ENCODE measurements around the gene CACNA2D3. TPM values are rescaled to one million over a fixed set of nuclear protein-coding genes. Genes with fewer than 3 reads are reported as not detected.

The CACNA2D3 gene
- polyA plus RNA-seq, 1 donor, result 1.6 TPM

DNA sequence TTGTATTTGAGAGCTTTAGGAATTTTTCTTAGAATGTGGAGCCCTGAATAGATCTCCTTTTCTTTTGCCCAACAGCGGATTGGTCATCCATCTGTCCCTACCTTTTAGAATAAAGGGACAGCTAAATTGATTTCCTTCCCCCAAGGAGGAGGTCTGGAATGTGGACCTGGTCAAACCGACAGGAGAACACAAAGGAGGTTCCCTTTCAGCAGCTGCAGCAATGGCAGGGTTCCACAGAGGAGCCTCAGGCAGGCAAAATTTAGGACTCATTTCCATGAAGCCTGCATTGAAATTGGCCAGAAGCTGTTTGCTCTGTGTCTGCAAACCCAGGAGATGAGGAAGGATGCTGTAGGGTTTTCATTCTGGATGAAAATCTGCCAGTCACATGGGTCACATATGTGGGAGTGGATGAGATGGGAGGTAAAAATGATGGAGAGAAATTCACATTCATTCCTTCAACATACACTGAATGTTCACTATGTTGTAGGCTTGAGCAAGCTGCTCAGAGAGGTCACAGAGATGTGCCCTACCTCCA lies 728.2 kb downstream of the CACNA2D3 start:
- DNase-seq, result no peak

DNA sequence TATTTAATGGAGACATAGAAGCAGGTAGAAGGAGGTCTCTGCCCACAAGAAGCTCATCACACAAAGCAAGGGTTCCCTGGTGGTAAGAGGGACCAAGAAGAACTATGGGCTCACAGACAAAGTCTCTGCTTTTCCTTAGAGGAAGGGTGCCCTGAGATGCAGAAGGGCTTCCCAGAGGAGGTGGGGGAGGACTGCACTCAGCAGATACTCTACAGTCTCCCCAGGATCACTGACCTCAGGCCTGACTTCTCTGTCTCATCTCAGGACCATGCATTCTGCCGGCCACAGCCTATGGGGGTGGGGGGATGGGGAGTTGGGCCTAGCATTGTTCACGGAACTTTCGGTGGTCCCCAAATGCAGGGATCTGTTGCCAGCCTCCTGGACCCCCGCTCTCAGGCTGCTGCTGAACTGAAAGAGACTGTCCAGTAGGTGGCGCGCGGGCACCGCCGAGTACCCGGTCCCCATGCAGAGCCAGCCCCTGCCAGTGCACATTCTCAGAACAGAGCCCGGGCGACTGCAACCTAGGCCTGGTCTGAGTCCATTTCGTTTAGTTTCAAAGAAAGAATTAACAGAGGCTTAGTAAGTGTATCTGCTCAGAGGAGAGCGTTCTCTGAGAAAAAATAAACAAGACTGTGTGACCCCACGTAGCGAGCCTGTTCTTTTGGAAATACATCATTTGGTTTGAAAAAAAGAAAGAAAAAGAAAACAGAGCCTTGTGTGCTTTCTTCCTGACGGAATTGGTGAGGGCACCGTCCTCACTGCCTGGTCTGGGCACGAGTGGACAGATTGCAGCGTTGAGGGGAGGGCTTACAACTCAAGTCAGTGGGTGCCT lies 731.4 kb downstream of the CACNA2D3 start:
- peak; percentile 66 for DNase-seq

DNA sequence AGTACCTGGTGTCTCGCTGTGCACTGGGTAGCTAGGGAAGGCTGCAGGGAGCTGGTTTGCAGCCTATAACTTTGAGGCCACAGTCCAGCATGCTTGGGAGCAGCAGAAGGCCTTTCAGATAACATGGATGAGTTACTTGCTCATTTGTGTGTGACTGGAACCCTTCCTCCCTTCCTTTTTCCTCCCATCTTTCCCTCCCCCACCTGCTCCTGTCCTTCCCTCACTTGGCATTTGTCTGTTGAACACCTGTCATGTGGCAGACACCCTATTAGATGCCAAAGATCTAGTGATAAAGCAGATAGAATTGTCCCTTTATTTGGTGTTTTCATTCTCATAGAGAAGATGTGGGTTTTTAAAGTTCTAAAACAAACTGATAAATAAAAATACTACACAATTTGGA lies 733.9 kb downstream of the CACNA2D3 start:
- no peak for DNase-seq

DNA sequence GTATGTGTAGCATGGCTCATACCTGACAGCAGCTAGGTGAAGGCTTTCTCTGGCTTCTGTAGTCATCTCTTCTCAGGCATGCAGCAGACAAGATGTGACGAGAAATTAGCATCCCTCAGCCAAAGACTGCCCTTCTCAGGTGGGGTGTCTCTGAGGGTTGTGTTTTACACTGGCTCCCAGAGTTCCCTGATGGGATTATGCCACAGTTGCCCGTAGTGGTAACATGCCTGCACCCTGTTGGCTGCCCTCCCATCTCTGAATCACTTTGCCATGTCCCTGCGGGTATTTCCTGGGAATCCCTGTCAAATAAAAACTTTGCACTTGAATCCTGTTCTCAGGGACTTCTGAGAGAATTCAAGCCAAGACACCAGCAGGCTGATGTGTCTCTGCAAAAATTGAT lies 735.0 kb downstream of the CACNA2D3 start:
- DNase-seq, result no peak

DNA sequence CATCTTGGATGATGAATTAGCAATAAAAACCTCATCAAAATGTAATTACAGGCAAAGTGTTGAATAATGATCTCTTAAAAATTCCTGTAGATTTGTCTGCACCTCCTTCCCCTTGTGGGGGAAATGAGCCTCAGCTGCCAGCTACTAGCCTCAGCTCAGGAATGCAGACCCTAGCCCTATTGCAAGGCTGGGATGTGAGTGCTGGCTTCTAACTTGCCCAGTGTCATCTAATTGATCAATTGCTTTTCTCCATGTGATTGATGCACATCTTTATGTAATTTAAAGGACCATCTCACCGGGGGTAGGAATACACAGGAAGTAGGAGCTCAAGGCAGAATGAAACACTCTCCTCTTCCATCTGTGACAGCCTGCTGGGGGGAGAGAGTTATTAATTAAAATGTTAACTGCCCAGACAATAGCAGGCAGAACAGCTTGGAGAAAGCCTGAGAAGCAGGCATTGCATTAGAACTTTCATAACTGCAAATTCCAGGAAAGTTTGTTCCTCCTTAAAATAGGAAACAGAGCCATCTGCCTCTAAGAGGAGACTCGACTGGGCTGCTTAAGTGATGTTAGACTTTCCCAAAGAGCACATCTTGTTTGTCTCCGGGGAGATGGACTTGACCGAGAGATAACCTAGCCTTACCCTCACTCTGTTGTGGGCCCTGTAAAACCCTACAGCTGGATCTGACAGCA lies 735.9 kb downstream of the CACNA2D3 start:
- DNase-seq, result no peak

DNA sequence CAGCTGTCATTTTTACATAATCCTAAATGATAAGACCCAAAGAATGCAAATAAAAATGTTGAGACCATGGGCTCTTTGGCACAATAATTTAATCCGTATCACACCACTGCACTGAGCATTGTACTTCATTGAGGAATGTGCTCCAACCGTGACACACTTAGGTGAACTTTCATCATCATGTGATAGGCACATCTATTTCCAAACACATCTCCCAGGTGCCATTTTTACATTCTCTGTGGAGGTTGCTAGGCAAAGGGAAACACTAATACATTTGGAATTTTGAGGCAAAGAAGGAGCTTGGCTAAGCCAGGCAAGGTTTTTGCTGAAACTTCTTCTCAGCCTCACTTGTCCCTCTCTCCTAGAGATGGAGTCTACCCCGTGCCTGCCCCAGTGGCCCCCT lies 736.8 kb downstream of the CACNA2D3 start:
- DNase-seq, result no peak

DNA sequence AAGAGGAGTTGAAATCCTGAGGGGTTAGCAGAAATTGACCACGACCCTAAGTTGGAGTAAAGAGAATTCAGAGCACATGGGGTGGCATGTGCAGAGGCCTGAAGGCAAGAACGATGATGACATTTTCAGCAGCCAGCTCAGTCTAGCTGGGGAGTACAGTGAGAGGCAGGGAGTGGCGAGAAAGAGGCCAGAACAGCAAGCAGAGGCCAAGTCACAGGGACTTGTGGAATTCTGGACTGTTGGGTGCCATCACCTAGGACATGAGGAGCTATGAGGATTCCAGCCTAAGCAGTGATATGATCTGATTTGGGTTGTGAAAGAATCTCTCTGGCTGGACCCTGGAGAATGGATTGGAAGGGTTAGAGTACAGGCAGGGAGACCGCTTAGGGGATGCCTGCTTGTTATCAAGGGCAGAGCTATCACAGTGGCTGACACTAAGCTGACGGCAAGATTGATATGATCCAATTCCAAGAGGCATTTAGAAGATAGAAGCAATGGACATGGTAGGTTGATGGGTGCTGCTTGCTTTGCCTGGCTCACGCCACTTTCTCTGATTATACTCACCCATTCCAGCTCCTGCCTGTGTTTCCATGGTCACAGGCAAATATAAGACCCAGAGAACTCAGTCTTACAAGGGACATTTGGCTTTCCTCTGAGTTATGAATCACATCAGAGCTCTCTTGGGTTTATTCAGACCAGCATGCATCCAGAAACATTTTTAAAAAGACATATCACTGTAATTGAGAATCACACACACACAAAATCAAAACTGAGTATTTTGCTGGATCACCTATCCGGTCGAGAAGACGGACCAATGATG lies 739.1 kb downstream of the CACNA2D3 start:
- DNase-seq, result no peak

DNA sequence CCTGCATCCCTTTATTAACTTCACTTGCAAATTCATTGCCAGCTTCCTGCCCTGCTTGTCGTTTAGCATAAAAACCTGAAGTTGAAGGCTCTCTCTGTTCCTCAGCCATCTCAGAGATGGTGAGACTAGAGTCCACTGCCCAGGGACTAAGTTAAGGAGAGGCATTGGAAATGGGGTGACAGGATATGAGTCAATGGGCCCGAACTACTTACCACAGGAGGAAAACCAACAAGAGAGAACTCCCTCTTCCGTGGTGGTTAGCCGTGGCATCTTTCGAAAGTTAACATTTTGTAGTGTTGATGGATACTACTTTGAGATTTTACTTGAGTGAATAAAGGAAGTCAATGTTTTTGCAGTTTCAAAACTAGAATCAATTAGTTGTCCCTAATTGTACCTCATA lies 740.2 kb downstream of the CACNA2D3 start:
- no peak for DNase-seq

DNA sequence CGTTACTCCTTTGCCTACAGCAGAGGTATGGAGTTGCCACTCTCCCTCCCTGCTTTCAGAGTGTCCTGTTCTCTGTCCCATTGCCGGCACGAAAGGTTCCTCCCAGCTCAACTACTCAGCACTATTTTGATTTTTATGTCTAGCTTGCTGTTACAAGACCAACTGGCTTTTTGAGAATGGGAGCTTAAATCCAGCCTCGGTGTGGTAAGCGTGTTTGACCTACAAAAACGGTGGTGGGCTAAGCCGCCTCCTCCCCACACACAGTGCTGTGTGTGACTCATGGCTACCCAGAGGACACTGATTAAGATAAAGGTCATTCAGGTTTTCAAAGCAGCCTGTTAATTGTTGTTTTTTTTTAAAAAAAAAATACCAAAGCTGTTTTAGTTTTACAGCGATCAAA lies 741.0 kb downstream of the CACNA2D3 start:
- no peak for DNase-seq

DNA sequence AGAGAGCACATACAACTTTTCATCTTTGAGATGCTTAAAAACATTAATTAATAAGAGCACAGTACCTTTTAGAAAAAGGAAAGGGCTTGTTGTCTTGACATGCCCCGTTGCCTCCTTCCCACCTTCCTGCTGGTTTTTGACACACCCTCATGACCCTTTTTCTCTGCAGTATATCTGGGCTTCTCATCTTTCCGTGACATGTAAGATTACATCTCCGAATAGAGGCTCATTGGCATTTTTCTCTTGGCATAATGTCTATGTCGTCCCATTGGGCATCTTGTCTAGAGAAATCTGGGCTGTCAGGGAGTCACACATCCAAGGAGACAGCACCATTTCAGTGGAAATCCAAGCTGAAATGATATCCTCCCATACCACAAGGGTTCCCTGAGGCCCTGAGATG lies 741.4 kb downstream of the CACNA2D3 start:
- no peak for DNase-seq

DNA sequence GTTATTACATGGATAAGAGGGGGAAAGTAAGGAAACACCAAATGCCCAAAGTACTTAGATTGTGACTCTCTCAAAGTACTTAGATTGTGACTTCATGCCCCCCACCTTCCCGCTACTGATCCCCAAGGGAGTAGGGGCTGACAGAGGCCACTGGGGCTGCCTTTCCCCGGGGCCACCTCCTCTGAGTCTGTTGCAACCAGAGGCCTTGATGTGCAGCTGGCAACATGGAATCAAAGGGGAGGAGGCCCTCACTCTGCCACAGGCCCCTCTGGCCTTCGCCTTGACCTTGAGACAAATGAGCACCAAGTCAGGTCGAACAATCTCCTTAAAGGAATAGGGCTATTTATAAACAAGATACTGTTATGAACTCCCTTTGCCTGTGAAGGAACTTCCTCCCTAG lies 743.0 kb downstream of the CACNA2D3 start:
- DNase-seq, result no peak

DNA sequence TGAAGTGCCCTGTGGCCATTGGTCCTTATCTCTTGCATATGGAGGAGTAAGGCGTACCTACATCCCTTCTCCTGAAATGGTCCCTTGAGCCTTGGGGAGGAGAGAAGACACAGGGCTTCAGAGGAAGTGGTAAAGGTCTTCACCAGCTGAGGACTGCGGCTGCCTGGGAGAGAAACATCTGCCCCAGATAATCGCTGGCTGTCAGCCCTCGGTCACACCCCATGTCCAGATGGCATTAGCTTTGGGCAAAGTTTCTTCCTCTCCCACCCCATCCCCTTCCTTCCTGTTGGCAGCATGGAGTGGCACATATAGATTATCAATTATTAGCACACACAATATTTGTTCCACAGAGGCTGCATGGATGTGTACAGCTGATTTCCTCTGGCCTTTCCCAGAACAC lies 743.9 kb downstream of the CACNA2D3 start:
- no peak for DNase-seq

DNA sequence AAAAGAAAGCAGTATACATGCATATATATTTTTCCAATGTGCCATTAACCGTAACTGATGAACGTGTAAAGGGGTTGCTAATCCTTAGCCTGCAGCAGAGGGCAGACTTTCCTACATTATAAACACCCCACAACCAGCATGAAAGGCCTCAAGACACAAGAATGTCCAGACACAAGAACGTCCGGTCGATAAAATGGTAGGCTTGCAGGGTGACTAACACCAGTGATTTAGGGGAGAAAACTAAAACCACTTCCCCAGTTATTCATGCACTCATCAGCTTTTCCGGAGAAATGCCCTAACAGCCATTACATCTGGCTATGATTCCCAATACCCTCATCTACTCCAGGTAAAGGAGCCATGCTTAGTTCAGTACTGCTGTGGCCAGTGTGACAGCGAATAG lies 748.1 kb downstream of the CACNA2D3 start:
- DNase-seq, result peak; percentile 64

DNA sequence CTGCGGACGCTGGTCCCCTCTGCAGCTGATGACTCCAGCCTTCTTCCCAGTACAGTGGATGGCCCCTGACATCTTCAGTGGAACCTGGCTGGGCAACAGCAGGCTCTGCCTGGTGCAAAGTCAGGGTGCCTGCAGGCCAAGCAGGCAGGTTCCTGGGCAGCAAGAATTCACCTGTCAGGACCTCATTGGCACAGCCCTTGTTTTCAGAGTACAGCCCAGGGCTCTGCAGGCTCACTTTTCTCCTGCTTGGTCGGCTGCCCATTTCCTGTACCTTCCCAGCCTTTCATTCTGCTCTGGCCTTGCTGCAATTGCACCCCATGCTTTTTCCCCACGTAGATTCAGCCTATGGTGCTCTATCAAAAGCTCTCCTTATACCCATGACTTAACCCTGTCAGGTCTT lies 749.5 kb downstream of the CACNA2D3 start:
- DNase-seq, result no peak

DNA sequence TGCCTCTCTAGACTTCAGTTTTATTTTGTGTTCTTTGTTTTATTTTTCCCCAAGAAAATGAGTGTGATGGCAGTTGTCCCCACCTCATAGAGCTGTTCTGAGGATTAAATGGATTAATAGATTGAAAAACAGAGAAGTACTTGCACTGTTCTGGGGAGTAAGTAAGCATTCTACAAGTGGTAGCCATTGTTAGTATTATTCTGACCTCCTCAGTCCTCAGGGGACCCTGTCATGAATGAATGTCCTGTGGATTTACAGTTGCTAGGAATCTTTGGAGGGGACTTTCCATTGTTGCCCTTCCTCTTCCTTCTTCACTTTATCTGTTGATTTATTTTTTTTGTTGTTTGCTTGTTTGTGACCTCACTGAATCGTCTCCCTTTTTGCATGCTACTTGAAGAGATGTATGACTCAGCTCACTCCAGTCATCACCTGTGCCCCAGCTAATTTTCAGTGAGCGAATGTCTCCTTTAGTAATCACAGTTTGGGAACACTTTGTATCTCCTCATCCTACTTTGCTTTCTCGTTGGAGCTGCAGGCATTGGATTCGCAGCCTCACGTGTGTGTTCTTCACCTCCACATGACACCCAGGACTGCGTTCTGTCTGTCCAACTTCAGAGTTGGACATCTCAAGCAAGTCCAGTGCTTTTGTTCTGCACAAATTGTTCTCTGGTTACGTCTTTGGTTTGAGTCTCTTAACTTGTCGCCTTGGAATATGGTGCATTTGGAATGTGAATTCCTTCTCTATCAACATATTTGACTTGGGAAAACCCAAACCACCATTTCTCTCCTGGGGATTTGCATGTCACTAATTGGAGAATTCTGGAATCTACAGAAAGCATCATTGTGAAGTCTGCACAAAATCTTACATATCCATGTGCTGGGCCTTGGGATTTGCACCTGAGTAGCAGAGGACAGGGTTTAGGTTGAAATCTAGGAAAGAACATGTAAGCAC lies 751.0 kb downstream of the CACNA2D3 start:
- DNase-seq, result no peak

DNA sequence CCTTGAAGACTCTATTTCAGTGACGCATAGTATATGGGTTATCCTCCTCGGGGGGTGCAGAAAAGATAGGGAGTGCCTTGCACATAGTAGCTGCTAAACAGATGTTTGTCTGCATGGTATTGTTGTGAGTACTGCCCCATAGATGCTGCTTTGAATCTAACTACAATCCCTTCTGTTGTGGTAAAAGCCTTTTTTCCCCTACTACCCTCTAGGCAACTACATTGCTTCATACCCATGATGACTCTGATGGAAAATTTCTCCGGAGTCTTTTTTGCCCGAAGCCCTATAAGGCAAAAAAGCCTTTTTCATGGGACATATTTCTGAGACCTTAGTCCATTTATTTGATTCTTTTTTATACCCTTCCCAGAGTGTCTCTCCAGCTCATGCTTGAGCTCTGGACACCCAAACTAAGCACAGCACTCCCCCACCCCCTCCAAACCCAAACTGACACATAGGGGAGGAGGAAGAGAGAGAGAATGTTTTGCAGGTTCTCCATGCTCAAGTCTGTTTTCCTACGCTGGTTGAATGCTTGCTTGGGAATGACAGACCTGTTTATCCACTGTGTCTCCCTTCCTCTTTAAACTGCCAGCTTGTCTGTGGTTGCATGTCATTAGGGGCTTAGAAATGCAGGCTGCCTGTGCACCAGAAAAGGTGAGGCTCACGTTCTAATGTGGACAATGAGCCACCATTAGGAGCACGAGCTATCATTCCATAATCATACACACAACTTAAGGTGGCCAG lies 752.6 kb downstream of the CACNA2D3 start:
- no peak for DNase-seq

DNA sequence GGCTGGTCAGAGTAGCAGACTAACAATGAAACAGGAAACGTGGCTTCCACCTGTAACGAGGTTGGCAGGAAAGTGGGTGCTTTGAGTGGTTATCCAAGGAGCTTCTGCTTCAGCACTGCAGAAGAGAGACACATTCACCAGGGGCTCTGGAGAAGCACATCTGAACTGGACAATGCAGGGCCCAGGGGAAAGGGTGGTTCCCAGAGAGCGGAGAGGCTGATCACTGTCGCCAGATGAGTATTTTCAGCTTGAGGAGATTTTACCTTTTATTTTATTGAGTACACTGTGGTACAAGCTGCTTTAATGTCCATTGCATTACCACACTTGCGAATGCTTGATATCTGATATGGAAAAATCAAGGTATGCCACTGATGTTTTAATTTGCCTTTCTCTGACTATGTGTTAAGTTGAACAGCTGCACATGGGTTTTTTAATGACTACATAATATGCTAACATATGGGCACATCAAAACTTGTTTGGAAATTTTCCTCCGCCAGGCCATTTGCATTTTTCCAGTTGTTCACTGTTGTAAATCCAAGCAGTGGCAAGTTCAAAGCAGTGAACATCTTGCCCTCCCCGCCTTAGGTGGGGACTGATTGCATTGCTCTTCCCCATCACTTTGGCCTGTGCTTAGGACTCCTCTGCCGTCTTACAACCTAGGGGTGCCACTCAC lies 753.4 kb downstream of the CACNA2D3 start:
- DNase-seq, result no peak

DNA sequence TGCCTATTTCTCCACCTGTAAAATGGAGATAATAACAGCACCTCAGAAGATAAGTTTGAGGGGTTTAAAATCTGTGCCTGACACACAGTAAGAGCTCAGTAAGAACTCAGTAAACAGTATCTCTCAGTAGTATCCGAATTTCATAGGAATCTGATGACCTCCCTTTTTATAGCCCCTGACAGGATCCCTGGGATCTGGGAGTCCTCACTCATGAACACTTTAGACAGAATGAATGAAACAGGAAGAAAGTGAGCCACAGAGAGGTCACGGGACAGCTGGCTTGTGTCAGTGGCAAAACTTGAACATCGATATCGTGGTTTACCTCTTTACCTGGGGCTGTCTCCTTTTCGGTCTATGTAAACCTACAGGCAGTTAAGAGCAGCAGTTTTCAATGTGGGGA lies 754.3 kb downstream of the CACNA2D3 start:
- no peak for DNase-seq

DNA sequence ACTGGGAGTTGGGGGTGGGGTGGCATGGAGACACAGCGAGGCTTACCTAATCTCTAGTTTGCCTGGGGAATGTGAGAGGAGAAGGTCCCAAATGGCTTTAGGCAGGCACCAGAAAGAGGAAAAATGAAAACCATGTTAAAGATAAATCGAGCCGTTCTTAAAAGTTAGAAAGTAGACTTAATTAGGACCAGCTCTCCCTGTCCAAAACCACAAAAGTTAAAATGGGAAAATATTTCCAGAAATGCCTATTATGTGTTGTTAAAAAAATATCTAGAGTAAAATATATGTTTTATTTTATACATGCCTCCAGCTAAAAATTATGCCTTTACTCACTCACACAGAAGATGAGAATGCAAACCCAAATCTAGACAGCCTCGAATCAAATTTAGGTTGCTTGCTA lies 755.4 kb downstream of the CACNA2D3 start:
- no peak for DNase-seq

DNA sequence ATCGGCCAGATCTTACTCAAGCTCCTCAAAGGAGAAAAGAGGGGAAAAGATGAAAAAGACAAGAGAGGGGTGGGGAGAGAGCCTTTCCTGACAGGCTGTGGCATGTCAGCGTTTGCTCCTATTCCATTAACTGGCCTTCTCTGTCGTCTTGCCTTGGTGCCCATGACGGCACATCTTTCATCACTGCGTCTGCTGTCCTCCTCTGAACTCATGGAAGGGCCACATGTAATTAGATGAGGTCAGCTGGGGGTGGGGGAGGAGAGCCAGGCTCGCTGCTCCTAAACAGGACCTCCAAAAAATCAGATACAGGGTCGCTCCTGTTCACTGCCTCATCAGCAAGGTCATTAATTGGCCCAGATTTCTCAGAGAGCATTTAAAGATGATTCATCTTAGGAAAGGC lies 755.8 kb downstream of the CACNA2D3 start:
- DNase-seq, result no peak

Data from left kidney (tissue), 2 donors.